GM21447 (cell line): ENCODE measurements around the gene GPR17.

Experiments
- ATAC-seq: cut with Tn5 transposase; IDR thresholded peaks from one replicate; pipeline ENCODE4 v1.9.1; 2021; ENCODE audit not compliant: unreplicated experiment

The GPR17 gene

DNA sequence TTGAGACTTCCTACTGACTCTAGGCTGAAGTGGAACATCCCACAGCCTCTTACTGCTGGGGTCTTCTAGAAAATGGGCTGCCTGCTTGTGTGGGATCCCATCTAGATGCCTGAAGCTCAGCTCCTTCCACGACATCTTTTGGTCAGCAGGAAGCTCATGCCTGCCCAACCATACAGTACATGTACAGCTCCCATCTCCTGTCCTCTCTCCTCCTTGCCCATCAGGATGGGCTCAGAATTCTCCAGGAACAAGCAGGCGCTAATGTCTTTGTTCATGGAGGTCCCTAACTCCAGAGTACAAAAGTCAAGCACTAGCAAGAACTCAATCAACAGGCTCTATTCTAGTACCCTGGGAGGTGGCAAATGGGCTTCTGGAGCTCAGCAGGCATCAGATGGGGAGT, 31.7 kb upstream of the GPR17 start:
- ATAC-seq: no peak

DNA sequence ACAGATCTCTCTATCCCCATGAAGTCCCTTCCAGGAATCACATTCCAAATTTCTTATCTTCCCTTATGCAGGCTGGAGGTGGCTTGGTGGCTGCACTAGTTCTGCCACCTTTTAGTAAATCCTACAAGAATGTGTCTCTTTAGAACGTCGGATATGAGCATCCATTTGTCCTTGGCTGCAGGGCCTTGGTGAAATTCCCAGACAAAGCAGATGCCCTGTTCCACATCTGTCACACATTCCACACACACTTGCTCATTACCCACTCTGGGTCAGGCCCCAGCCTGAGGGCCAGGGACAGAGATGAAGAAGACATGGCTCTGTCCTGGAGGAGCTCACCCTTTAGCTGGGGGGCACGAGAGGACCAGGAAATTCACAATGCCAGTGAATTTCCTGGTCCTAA, 31.2 kb upstream of the GPR17 start:
- ATAC-seq: no peak

GRCh38 chr2:127615511-127616166, 30.3 kb upstream of the GPR17 start:
- ATAC-seq: no peak

GRCh38 chr2:127618551-127619202, 27.3 kb upstream of the GPR17 start:
- no peak for ATAC-seq

DNA sequence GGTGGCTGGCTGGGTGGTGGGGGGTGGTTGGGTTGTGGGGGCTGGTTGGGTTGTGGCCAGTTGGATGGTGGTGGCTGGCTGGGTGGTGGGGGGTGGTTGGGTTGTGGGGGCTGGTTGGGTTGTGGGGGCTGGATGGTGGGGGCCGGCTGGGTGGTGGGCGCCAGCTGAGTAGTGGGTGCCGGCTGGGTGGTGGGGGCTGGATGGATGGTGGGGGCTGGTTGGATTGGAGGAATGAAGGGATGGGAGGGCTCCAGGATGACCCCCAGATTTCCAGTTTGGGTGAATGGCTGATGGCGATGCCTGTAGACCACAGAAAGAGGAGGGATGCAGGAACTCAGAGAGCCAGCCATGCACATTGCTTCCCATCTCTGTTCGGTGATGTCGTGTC, 26.8 kb upstream of the GPR17 start:
- no peak for ATAC-seq

GRCh38 chr2:127619877-127620705, 25.9 kb upstream of the GPR17 start:
- ATAC-seq: no peak

GRCh38 chr2:127620866-127621265, 25.1 kb upstream of the GPR17 start:
- ATAC-seq: no peak

GRCh38 chr2:127621981-127622431, 23.9 kb upstream of the GPR17 start:
- no peak for ATAC-seq

GRCh38 chr2:127622561-127623387, 23.2 kb upstream of the GPR17 start:
- no peak for ATAC-seq

DNA sequence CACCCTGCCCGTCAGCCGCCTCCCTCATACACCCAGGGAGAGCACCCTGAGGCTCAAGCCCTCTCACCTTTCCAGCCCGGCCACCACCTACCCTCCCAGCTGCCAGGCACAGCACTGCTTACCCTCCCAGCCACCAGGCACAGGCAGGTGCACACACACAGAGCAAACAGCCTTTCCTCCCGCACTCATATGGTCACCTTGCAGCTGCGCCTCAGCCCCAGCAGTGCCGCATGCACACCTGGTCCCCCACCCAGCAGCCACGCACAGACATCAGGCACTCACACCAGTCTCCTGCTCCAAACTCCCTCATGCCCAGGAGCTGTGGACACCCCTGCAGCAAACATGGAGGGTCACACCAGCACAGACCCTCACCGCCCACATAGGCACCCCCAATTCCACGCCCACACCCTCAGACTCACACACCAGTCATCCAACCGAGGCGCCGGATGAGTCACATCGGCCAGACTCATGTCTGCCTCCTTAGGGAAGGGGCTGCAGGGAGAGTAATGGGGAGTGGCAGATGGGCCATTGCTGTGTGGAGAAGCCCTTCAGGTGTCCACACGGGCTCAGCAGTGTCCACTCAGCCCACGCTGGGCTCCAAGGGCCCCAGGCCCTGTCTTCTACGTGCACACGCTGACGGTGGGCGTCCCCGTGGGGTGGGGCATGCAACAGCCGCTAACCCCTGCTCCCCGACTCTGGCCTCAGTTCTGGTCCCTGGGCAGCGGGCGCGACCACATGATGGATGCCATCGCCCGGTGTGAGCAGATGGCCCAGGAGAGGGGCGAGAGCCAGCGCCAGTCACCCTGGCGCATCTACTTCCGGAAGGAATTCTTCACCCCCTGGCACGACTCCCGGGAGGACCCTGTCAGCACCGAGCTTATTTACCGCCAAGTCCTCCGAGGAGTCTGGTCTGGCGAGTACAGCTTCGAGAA, 22.3 kb upstream of the GPR17 start:
- ATAC-seq: no peak

- no peak for ATAC-seq
These were observed 21.6 kb upstream of the GPR17 start for GRCh38 chr2:127624320-127624755.

- no peak for ATAC-seq
These were observed 21.0 kb upstream of the GPR17 start for GRCh38 chr2:127624756-127625571.

GRCh38 chr2:127625572-127625951, 20.4 kb upstream of the GPR17 start:
- ATAC-seq: no peak

GRCh38 chr2:127626175-127626574, 19.8 kb upstream of the GPR17 start:
- no peak for ATAC-seq

GRCh38 chr2:127626917-127627739, 18.8 kb upstream of the GPR17 start:
- ATAC-seq: no peak

GRCh38 chr2:127627740-127628571, 18.0 kb upstream of the GPR17 start:
- no peak for ATAC-seq
